ENCODE results near the gene BNIP5.

DNA sequence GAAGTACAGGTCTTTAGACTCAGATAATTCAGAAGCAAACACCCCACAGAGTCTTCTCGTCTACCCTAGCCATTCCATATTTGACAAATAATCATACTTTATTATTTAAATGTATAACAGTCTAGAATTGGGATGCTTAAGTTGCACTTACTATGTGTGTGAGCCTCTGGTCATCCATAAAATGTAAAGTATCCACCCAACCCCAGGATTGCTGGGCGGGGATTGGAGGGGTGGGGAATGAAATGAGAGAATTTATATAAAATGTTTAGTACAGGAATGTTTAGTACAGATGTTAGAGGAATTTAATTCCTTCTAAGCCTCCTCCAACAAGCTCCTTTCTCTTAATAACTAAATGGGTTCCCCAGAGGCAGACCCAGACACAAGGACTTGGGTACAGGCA, 16.9 kb downstream of the BNIP5 start:
- no peak for TF ChIP-seq POLR2A (IDR thresholded peaks at IDR 0.05)
- TF ChIP-seq, protein P1, sequence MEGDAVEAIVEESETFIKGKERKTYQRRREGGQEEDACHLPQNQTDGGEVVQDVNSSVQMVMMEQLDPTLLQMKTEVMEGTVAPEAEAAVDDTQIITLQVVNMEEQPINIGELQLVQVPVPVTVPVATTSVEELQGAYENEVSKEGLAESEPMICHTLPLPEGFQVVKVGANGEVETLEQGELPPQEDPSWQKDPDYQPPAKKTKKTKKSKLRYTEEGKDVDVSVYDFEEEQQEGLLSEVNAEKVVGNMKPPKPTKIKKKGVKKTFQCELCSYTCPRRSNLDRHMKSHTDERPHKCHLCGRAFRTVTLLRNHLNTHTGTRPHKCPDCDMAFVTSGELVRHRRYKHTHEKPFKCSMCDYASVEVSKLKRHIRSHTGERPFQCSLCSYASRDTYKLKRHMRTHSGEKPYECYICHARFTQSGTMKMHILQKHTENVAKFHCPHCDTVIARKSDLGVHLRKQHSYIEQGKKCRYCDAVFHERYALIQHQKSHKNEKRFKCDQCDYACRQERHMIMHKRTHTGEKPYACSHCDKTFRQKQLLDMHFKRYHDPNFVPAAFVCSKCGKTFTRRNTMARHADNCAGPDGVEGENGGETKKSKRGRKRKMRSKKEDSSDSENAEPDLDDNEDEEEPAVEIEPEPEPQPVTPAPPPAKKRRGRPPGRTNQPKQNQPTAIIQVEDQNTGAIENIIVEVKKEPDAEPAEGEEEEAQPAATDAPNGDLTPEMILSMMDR (IDR thresholded peaks at IDR 0.05), result no peak

Data from esophagus squamous epithelium (tissue), 4 donors.